Right lobe of liver (tissue), 6 donors: ENCODE measurements around the gene BCL7C. TPM values are rescaled to one million over a fixed set of nuclear protein-coding genes. Genes with fewer than 3 reads are reported as not detected.
A peak's percentile ranks its signal among the peaks of the same experiment; 100 is the strongest.

Experiments used
- ATAC-seq, 4 donors: fragments of 200-7000 bp; cut with Tn5 transposase; one replicate each; pipeline ENCODE4 v1.9.1; 2020; ENCODE audit warnings: mild to moderate bottlenecking in 4 of 4, moderate library complexity in 4 of 4
- DNase-seq, 3 donors: peaks; one replicate each; pipeline ENCODE4 v3.0.0-alpha.2; 2020
- H3K27ac ChIP-seq, 3 donors: fragments of 200-600 bp; one replicate each; pipeline ENCODE4 v1.8.0; 2022
- H3K27me3 ChIP-seq, 2 donors: fragments of 200-600 bp; one replicate each; pipeline ENCODE4 v1.8.0; 2022
- H3K36me3 ChIP-seq, 4 donors: fragments of 200-600 bp; sonication (generic) in 1 of 4; one replicate each; pipeline versions ENCODE4 v1.5.1 to v1.8.0; 2017 to 2022; ENCODE audit warnings: control low read depth in 1 of 4
- H3K4me1 ChIP-seq, 4 donors: fragments of 200-600 bp; sonication (generic) in 1 of 4; one replicate each; pipeline versions ENCODE4 v1.5.1 to v1.8.0; 2017 to 2022; ENCODE audit warnings: control low read depth in 1 of 4
- H3K4me3 ChIP-seq, 3 donors: fragments of 200-600 bp; one replicate each; pipeline ENCODE4 v1.8.0; 2022
- H3K9me3 ChIP-seq, 4 donors: fragments of 200-600 bp; sonication (generic) in 1 of 4; one replicate each; pipeline versions ENCODE4 v1.5.1 to v1.8.0; 2017 to 2022; ENCODE audit warnings: control low read depth in 1 of 4
- CTCF ChIP-seq, 4 donors: fragments of 200-600 bp in 3 of 4; fragments of 450-650 bp in 1 of 4; IDR thresholded peaks; one replicate each; pipeline versions ENCODE4 v1.5.1 to v1.8.0; 2016 to 2022; ENCODE audit warnings: antibody characterized with exemption in 4 of 4, mild to moderate bottlenecking in 2 of 4
- POLR2A ChIP-seq: fragments of 450-650 bp; IDR thresholded peaks from one replicate; pipeline ENCODE4 v1.6.1; 2017; ENCODE audit warnings: antibody characterized with exemption, mild to moderate bottlenecking
- WGBS: methylation state at CpG from one replicate; pipeline ENCODE4 v1.1.6; 2018; ENCODE audit warnings: low coverage, low lambda C conversion rate; ENCODE audit not compliant: insufficient coverage; ENCODE audit errors: missing lambda C conversion rate; 5-methylcytosine and 5-hydroxymethylcytosine counted together
- intact Hi-C, 2 donors: fragments of 100-400 bp; cut with DNase I; formaldehyde crosslinking; loops; one replicate each; pipeline versions ENCODE4 v1.11.2 to v1.14.1; 2022
- total RNA-seq, 6 experiments: library from RNA; depleted of rRNA in 2 of 6; stranded (reverse); fragments of >200 nt in 2 of 6; fragmentation: NEBNext Ultra II Directional in 3 of 6; extraction: Animal tissue kit (Norgen Biotek cat#: 25700) in 3 of 6; gene quantifications; one replicate each; pipeline versions ENCODE4 v1.1.0 to v1.2.4, GENCODE V29; 2016 to 2023
- donor health status: DM: no; HTN: yes; CAD: no.
- donor health status: DM: no; HTN: no; CAD: no.
- donor health status: DM: no; HTN: no; CAD: no.
- donor health status: DM: no; HTN: yes; CAD: no.
- donor health status: DM: no; HTN: yes; CAD: no.

Gene BCL7C
- total RNA-seq, 6 experiments from 2014 or later, result 5.9 to 14.3 (median 7.9) TPM

GRCh38 chr16:30923554-30924075, 29.7 kb upstream of the BCL7C start, which contains the start of gene FBXL19:
Gene FBXL19 (plus strand): TSS chr16:30923572. CDS start chr16:30925755, 2,183 bp downstream.
- Histone ChIP-seq H3K36me3 (no peaks in the 10 kb centered on the region), H3K4me1 (peaks cover 0 to 4% (median 0%) of the 10 kb centered on the region in 4 donors), H3K27ac (peak within 1 kb of the TSS; percentile 88 to 93 (median 92)), H3K4me3 (peak within 1 kb of the TSS; percentile 55 to 67 (median 63)), H3K9me3 (no peaks in the 10 kb centered on the region), H3K27me3 (no peaks in the 10 kb centered on the region)
- no peak for TF ChIP-seq CTCF (IDR thresholded peaks at IDR 0.05)
- DNase-seq, result peak; percentile 52 to 70 (median 66)
- under 1% methylated on average over 11 of the region's 31 CpGs for WGBS
- no peak for ATAC-seq
- intact Hi-C loops, result no loop called here

GRCh38 chr16:30922960-30923535, 29.2 kb upstream of the BCL7C start:
- peak overlapping the region; percentile 55 to 67 (median 63) for H3K4me3 ChIP-seq
- TF ChIP-seq CTCF (IDR thresholded peaks at IDR 0.05), result no peak
- TF ChIP-seq POLR2A, result peak; percentile 61
- H3K27me3 ChIP-seq, result no peaks in the 10 kb centered on the region
- peak overlapping the region; percentile 88 to 93 (median 92) for H3K27ac ChIP-seq
- intact Hi-C loops, result no loop called here
- WGBS, result 1% methylated on average over 30 of the region's 33 CpGs
- H3K36me3 ChIP-seq, result no peaks in the 10 kb centered on the region
- peak; percentile 99 to 100 (median 100) for DNase-seq
- no peaks in the 10 kb centered on the region for H3K9me3 ChIP-seq
- ATAC-seq, result peak; percentile 77 to 85 (median 82)
- peaks cover 0 to 4% (median 0%) of the 10 kb centered on the region in 4 donors for H3K4me1 ChIP-seq

- Histone ChIP-seq H3K27me3 (no peaks in the 10 kb centered on the region), H3K27ac (peak overlapping the region; percentile 88 to 93 (median 92)), H3K36me3 (no peaks in the 10 kb centered on the region), H3K4me3 (peak overlapping the region; percentile 54 to 63 (median 54)), H3K4me1 (peaks cover 0 to 4% (median 0%) of the 10 kb centered on the region in 4 donors), H3K9me3 (no peaks in the 10 kb centered on the region)
- intact Hi-C loops, result no loop called here
- 0% methylated on average over 27 of the region's 42 CpGs for WGBS
- DNase-seq (peak; percentile 100), ATAC-seq (peak; percentile 77 to 88 (median 84))
- TF ChIP-seq CTCF (IDR thresholded peaks at IDR 0.05) (no peak), POLR2A (no peak)
These were observed 28.6 kb upstream of the BCL7C start for GRCh38 chr16:30922420-30922959.

GRCh38 chr16:30921748-30922419, 28.0 kb upstream of the BCL7C start:
- peak; percentile 85 to 93 (median 88) for TF ChIP-seq CTCF (IDR thresholded peaks at IDR 0.05)
- no peak for TF ChIP-seq POLR2A
- 0% methylated on average over 27 of the region's 37 CpGs for WGBS
- peak; percentile 86 to 88 (median 87) for DNase-seq
- Histone ChIP-seq H3K27me3 (no peaks in the 10 kb centered on the region), H3K9me3 (no peaks in the 10 kb centered on the region), H3K36me3 (no peaks in the 10 kb centered on the region), H3K27ac (peak overlapping the region in 2 of 3 donors; percentile 73 to 93), H3K4me3 (peak overlapping the region; percentile 52 to 63 (median 54)), H3K4me1 (peaks cover 0 to 4% (median 0%) of the 10 kb centered on the region in 4 donors)
- peak; percentile 10 to 28 (median 24) for ATAC-seq
- intact Hi-C loops, result no loop called here
